Measurements from ENCODE around the gene RAB11A. TPM values are rescaled to one million over a fixed set of nuclear protein-coding genes. Genes with fewer than 3 reads are reported as not detected.

RAB11A gene
- total and polyA plus RNA-seq, 9 of the 15 experiments (the other 6 are each of a cell fraction or from before 2014, with no cell fraction given), result 129 to 369 (median 245) TPM

- Histone ChIP-seq H3K27me3 (ENCODE audit: control insufficient read depth in 2 of 2, insufficient read depth in 2 of 2, low read length in 2 of 2) (no peaks in the 10 kb centered on the region), H3K79me2 (ENCODE audit: control insufficient read depth, insufficient read depth, low read length) (no peaks in the 10 kb centered on the region), H3K27ac (ENCODE audit: extremely low read depth, low read depth, low read length) (no peak overlapping the region), H3K9me3 (replicated peaks; ENCODE audit: control insufficient read depth, insufficient read depth, low read depth, low read length) (no peaks in the 10 kb centered on the region), H3K36me3 (ENCODE audit: control insufficient read depth, insufficient read depth, low read length) (0 out of 3 replicates have a peak, but pooled peaks cover 2% of the 10 kb centered on the region), H3K4me3 (no peak overlapping the region), H3K4me1 (replicated peaks in 1 of 2; ENCODE audit: control insufficient read depth in 2 of 2, insufficient read depth in 2 of 2, low read length in 2 of 2) (peaks cover 0 to 7% of the 10 kb centered on the region in 2 experiments; a peak in 2 of 5 replicates), H3K9ac (ENCODE audit: insufficient read depth in 1 of 2, low read depth in 2 of 2, low read length in 2 of 2) (no peak overlapping the region), H2AFZ (ENCODE audit: low read depth, low read length) (no peak overlapping the region), H4K20me1 (replicated peaks; ENCODE audit: control insufficient read depth, insufficient read depth, low read length) (no peaks in the 10 kb centered on the region; the same call in 1 of the 2 replicates), H3K4me2 (ENCODE audit: insufficient read depth, low read length) (no peak overlapping the region), H3K9me1 (ENCODE audit: control insufficient read depth, insufficient read depth, low read length) (peaks cover 9% of the 10 kb centered on the region)
- no TSS peak for BruUV-seq (replicated peaks)
- TF ChIP-seq IRF2 (CRISPR knock-in tag; IDR thresholded peaks at IDR 0.05) (no peak), CBX8 (IDR thresholded peaks at IDR 0.05; ENCODE audit: borderline replicate concordance, extremely low read depth, low read depth, low read length, poor library complexity, severe bottlenecking) (no peak)
- ATAC-seq (no peak), DNase-seq (ENCODE audit: extremely low read depth in 1 of 4, low spot score in 3 of 4) (no peak), FAIRE-seq (no peak)
- WGBS (ENCODE audit: insufficient coverage, low coverage, missing lambda C conversion rate), result 61% methylated on average over 3 of the region's 3 CpGs
- ChIA-PET POLR2A (no interaction called here), CTCF (ENCODE audit: low intra/inter-chr PET ratio) (no interaction called here)
- in situ Hi-C loops (cut with MboI), result no loop called here
- intact Hi-C loops (cut with micrococcal nuclease), result no loop called here
These were observed 49.1 kb downstream of the RAB11A start for GRCh38 chr15:65918357-65918920.

- DNase-seq (ENCODE audit: extremely low read depth in 1 of 4, low spot score in 3 of 4), result no peak
- POLR2A ChIA-PET, result no interaction called here
- no peak overlapping the region for H2AFZ ChIP-seq (ENCODE audit: low read depth, low read length)
- ATAC-seq, result no peak
- H3K4me1 ChIP-seq (replicated peaks in 1 of 2; ENCODE audit: control insufficient read depth in 2 of 2, insufficient read depth in 2 of 2, low read length in 2 of 2), result peaks cover 0 to 7% of the 10 kb centered on the region in 2 experiments; a peak in 2 of 5 replicates
- 77% methylated on average over 5 of the region's 5 CpGs for WGBS (ENCODE audit: insufficient coverage, low coverage, missing lambda C conversion rate)
- no peak for TF ChIP-seq ZNF644 (tag; IDR thresholded peaks at IDR 0.05; ENCODE audit: low read depth)
- intact Hi-C loops (cut with micrococcal nuclease), result no loop called here
- H4K20me1 ChIP-seq (replicated peaks; ENCODE audit: control insufficient read depth, insufficient read depth, low read length), result no peaks in the 10 kb centered on the region; the same call in 1 of the 2 replicates
- no peak for FAIRE-seq
- no peaks in the 10 kb centered on the region for H3K36me3 ChIP-seq (ENCODE audit: control insufficient read depth, insufficient read depth, low read length)
- H3K9me1 ChIP-seq (ENCODE audit: control insufficient read depth, insufficient read depth, low read length), result peaks cover 9% of the 10 kb centered on the region
- no peaks in the 10 kb centered on the region for H3K27me3 ChIP-seq (ENCODE audit: control insufficient read depth in 2 of 2, insufficient read depth in 2 of 2, low read length in 2 of 2)
- H3K27ac ChIP-seq (ENCODE audit: extremely low read depth, low read depth, low read length), result no peak overlapping the region
- in situ Hi-C loops (cut with MboI), result no loop called here
- no peaks in the 10 kb centered on the region for H3K79me2 ChIP-seq (ENCODE audit: control insufficient read depth, insufficient read depth, low read length)
- H3K4me3 ChIP-seq, result no peak overlapping the region
- no TSS peak for BruUV-seq (replicated peaks)
- H3K4me2 ChIP-seq (ENCODE audit: insufficient read depth, low read length), result no peak overlapping the region
- no peak overlapping the region for H3K9ac ChIP-seq (ENCODE audit: insufficient read depth in 1 of 2, low read depth in 2 of 2, low read length in 2 of 2)
- CTCF ChIA-PET (ENCODE audit: low intra/inter-chr PET ratio), result no interaction called here
- no peaks in the 10 kb centered on the region for H3K9me3 ChIP-seq (replicated peaks; ENCODE audit: control insufficient read depth, insufficient read depth, low read depth, low read length)
These were observed 49.7 kb downstream of the RAB11A start for GRCh38 chr15:65918945-65919344.

Measured in K562 (cell line).